Stimulated activated CD4-positive, alpha-beta T cell treated with anti-CD3 and anti-CD28 coated beads, Interleukin-12 subunit alpha, Interleukin-12 subunit beta, amount 100 ng/mL, for 48 hours (primary cell): ENCODE measurements around the gene PLCH1.
"Not testable (repeated sequence)": the region's sequence is repeated elsewhere in the genome, so short reads cannot be mapped to it uniquely, and the experiment has no call there.

Experiments used
- DNase-seq, 3 donors: peaks; one replicate each; pipeline ENCODE4 v3.0.0-alpha.2; 2020; ENCODE audit warnings: low read depth in 2 of 3, low spot score in 1 of 3

PLCH1 gene

DNA sequence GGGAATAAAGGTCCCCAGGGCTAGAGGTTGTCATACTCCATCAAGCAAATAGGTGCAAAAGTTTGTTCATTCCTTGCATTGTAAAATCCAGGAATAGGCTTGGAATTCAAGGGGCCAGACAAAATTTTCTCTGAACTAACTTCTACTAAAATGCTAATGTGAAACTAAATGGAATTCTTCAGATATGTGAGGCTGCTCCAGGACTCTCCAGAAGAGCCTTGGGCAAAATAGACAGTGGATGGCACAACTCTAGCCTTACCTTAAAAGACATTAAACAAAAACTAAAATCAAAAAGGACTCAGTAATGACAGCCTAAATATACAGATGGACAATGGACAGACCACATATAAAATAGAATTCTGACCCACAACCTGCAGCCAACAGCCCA, 320.6 kb downstream of the PLCH1 start:
- DNase-seq: no peak

DNA sequence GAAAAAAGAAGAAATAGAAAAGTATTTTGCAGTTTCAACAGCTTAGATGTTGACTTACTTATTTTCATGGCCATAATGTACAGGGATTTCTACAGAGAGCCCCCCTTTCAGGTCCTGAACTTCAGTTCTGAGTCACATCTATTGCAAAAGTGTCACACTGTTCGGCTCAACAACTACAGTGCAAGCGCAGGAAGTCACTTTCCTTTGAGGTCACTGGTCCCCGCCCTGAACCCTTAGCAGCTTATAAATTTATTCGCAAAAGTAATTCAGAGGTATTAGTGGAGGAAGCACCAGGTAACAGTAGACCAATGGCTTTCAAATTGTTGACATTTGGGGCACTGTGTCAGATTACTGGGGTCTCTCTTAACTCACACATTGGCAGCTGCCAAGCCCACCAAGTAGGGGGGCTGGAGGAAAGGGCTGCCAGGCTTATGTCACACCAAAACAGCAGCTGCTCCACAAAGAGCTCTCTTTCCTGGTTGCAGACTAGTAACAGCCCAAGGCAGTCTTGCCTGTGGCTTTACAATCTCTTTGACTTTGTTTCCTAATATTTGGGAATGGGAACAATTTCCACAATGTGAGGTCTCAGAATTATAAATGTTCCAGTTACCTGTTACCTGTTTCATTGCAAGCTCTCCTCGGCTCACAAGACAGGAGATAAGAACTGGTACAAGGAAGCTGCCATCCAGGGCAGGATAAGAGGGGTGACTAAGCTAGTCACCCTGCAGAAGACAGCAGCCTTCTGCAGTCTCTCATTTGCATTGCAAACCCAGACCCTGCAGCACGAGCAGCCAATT, 321.1 kb downstream of the PLCH1 start:
- DNase-seq: no peak

DNA sequence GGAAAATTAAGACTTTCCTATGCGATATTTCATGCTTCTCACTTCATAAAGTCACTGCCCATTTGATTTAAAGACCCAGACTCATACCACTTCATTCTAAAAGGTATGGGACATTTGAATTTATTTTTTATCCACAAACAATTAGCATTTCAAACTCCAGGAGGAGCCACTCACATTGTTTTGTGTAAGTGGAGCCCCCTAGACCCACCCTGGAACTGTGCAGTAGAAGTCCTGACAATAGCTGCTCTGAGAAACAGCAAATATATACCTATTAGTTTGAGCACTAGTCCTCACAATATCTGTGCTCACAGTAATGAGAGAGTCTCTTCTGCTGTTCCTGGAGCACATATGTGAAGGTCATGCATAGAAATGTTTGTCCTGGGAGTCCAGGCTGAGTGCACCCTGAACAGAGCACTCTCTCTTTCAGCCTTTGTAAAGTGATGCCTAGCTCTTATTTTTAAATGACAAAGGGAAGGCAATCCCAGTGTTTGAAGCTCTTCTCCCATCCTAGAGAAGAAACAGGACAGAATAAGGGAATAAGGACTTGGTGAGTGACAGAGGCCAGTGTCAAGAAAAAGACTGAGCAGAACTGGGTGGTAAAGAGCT, 323.9 kb downstream of the PLCH1 start:
- no peak for DNase-seq

DNA sequence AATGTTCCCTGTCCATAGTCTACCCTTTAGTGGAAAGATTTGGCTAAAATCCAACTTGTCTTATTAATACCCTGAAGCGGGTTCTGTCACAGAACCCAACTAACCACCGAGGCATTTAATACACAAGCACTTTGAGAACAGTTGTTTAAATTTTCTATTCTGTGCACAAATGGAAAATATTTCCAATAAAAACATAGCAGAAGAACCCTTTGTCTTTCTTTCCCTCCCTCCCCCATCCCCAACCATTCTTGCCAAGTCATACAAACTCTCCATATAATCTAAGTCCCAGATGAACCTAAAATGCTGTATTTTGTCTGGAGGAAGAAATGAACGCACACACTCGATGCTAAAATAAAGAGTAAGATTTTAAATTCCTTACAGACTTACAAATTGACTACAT, 324.5 kb downstream of the PLCH1 start:
- no peak for DNase-seq

DNA sequence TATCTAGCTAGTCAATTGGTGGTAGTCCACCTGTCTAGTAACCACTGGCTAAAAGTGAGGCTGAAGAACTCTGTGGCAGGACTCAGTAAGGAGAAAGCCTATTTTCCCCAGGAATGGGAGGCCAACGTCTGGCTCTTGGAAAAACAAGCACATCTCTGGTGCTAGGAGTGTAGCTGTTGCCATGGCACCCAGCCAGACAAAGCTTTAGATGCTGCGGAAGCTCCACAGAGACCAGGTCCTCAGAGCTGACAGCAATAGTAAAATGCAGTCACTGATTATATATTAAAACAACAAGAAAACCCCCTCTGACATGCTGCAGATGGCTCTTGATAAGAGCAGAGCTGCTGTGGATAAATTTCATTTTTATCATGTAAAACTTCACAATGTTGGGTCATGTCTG, 326.5 kb downstream of the PLCH1 start:
- DNase-seq: no peak

DNA sequence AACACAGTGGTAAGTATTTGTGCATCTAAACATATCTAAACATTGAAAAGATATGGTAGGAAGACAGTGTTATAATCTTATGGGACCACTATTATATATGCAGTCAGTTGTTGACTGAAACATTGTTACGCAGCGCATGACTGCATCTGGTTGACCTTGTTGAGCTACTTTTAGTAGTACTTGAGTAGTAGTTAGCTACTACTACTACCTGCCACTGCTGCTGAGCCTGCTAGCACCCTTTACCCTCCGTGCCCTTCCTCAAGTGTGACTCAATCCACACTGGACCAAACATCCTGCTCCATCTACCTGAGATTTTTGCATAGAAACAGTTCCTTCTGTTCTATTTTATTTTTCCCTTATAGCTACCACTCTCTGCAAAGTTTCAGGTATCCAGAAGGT, 327.8 kb downstream of the PLCH1 start:
- no peak for DNase-seq

DNA sequence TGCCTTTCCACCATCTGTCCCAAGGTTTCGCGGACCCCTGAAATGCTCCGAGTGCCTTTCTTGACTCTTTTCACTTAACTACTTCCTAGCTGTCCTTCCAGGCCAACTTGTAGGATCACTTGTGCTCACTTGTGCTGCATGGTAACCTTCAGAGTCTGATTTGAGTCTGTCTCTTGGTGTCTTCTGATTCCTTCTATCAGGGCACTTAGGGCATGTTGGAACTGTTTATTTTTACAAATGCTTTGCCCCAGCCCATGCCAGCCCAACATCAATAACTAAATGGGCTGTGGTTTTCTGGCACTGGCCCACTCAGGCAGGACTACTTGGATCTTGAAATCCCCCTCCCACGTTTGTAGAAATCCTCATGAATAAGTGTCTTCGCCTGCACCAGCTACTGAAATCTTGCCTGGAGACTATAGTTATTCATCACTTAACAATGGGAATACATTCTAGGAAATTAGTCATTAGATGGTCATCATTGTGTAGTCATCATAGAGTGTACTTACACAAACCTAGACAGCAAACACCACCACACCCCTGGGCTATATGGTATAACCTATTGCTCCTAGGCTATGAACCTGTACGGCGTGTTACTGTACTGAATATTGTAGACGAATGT, 328.3 kb downstream of the PLCH1 start:
- no peak for DNase-seq

DNA sequence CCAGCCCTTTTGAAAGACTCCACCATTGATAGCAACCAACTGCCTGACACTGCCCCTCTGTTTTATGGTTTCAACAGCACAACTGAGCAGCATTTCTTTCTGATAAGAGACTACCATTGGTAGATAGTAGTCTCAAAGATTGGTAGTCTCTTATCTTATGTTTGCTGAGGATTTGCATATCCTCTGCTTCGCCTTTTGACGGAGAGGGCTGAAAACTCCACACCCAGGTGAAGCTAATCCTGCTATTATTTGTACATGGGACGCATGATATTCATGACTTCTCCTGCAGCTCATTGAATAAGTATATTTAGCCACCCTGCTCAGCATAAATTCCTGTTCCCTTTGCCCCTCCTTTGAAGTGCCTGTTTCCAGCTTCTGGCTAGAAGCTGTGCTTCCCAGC, 332.0 kb downstream of the PLCH1 start:
- no peak for DNase-seq

DNA sequence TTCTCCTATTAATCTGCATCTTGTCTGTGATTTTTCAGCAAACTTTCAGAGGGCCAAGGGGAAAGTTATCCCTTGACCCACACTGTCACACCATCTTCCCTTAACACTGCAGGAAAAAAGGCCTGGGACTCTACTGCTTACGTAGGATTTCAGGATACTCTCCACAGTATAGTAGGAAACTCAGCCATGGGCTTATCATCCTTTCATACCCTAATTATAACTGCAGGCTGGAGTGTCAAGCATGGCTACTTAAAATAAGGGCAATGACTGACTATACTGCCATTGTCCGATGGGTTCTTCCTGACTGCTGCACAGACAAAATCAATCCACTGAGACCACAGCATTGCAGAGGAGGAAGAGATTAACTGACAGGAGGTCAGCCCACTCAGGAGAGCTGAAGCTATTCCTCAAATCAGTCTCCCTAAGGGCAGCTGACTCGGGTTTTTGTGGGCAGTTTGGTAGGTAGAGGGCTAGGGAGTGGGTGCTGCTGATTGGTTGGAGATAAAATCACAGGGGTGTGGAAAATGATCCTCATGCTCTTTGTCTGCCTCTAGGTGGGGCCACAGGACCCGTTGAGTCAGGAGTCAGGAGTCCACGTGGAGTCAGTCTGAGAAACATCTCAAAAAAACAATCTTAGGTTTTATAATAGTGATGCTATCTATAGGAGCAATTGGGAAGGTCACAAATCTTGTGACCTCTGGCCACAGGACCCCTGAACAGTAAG, 333.2 kb downstream of the PLCH1 start:
- no peak for DNase-seq

DNA sequence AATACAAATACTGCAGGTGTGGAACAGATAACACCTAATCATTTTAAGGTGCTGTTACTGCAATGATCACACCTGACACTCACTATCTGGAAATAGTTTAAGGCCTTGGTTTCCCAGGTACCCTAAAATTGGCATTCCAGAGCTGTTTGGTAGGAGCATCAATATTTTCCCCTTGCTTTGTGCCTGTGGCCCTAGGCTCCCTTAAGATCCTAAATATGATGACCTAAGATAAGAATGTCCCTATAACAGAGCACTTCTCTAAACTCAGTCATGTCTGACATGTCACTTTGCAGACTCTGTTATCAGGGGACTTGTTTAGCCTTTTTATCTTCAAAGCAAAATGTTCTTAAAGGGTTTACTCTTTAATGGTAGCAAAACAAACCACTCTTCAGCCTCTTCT, 335.5 kb downstream of the PLCH1 start:
- DNase-seq: no peak

DNA sequence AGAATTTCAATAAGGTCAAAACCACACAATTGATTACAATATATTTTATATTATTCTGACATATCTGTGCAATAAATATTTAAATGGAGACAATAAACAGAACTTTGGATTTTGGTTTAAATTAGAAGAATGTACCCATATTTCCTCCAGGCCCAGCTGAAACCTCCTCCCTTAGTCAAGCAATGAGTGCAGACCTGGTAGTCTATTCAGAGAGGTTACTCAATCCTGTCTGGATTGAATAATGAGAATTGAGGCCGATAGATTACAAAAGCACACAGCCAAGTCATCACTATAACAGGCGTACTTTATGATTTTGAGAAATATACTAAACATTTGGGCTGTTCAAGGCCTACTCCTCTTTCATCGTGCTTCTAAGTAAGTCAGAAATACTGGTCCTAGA, 336.9 kb downstream of the PLCH1 start:
- DNase-seq: no peak

DNA sequence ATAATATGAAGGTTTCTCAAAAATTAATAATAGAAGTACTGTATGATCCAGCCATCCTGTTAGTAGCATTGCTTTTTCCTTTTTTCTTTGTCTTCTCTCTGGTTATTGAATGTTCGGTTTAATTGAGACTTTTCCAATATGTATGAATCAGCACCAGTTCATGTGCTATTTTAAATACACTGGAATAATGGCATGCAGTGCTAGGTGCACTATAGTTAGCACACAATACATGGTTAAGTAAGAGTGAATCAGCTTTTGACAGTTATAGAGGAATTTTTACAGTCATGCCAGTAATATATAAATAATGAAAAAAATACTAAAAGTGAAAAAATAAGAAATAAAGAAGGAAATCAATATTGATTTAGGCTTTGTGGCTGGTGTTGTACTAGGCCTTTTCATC, 337.5 kb downstream of the PLCH1 start:
- DNase-seq: no peak

DNA sequence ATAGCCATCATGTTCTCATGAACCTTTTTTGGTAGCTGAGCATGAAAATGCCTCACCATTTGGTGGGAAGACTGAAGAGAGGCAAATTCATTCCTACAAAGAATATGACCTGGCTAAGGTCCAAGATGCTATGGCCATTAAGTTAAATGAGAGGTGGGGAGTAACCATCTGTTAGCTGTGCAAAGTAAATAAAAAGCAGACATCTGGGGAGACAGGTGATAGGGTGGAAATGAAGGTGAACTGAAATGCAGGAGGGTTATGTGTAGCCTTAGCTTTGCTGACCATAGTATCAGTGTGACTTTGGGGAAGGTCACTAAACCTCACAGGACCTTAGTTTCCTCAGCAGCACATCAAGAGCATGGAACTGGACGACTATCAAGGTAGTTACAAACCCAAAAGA, 340.4 kb downstream of the PLCH1 start:
- no peak for DNase-seq

DNA sequence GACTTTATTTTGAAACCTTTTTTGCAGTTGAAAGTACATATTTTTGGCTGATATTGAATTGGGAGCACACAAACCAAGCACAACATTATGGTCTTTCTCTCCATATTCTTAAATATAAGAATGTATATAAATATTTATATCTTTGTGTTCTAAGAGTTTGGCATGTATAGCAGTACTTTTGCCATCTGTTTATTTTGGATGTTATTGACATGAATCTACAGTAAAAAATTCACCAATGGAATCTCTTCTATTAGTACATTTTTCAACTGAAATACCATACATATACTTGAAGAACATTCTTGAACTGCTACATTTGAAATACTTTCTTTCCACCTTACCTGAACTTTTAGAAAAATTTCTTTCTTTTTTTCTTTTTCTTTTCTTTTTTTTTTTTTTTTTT, 342.2 kb downstream of the PLCH1 start:
- no peak for DNase-seq

DNA sequence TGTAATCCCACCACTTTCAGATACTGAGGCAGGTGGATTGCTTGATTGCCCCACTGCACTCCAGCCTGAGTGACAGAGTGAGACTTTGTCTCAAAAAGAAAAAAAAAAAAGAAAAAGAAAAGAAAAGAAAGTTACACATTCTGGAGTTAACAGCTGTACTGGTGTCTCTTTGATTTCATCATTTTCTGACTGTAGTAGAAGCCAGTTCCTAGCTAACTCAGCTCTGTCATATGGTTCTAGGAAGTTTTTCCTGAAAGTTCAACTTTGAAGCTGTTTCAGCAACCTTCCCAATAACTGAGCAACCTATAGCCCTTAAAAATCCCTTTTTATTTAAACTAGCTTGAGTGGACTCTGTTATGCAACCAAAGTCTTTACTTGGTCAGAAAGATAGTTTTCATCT, 346.8 kb downstream of the PLCH1 start:
- DNase-seq: no peak

DNA sequence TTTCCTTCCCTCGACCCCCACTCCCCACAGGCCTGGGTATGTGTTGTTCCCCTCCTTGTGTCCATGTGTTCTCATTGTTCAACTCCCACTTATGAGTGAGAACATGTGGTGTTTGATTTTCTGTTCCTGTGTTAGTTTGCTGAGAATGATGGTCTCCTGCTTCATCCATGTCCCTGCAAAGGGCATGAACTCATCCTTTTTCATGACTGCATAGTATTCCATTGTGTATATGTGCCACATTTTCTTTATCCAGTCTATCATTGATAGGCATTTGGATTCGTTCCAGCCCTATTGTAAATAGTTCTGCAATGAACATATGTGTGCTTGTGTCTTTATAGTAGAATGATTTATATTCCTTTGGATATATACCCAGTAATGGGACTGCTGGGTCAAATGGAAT, 350.0 kb downstream of the PLCH1 start:
- DNase-seq: not testable (repeated sequence)

DNA sequence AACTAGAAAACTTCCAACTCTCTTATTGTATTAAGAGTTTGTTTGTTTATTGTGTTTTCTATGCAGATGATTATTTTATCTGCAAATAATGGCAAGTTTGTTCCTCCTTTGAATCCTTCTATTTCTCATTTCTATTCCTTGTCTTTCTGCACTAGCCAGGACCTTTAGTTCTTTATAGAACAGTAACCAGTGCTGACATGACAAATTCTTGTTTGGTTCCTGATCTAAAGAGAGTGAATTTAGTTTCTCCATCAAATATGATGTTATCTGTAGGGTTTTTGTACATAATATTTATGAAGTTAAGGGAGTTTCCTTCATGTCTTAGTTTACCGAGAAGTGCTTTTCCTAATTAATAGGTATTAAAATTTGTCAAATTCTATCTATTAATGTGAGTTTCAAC, 350.6 kb downstream of the PLCH1 start:
- DNase-seq: no peak

DNA sequence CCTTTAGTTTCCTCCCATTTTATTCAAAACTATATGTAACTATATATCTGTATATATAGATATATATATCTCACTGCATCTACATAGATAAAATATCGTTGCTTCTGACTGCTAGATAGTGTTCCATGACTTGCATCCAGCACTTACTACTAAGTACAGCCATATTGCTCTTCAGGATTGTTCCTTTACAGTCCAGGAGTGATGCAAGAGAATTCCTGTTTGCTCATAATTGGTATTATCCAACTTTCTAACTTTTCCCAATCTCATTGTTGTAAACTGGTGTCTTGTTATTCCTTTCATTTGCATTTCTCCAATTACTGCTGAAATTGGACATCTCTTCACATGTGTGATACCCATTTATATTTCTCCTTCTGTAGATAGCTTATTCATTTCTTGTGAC, 351.6 kb downstream of the PLCH1 start:
- DNase-seq: no peak

DNA sequence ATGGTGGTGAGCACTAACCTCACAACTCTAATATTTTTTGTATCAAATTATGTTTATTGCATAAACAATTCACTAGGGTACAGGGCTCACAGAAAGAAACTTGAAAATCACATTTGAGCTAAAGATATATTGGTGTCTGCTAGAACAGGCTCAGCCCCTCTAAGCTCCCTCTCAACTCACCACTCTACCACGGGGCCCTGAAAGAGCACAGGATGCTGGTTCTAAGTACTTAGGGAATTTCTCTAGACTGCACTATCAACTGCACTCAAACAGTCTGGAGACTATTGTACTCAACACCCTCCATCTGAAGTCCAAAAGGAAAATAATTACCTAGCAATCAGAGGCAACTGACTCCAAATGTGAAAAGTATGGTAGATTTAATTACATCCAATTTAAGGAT, 352.7 kb downstream of the PLCH1 start:
- DNase-seq: no peak

DNA sequence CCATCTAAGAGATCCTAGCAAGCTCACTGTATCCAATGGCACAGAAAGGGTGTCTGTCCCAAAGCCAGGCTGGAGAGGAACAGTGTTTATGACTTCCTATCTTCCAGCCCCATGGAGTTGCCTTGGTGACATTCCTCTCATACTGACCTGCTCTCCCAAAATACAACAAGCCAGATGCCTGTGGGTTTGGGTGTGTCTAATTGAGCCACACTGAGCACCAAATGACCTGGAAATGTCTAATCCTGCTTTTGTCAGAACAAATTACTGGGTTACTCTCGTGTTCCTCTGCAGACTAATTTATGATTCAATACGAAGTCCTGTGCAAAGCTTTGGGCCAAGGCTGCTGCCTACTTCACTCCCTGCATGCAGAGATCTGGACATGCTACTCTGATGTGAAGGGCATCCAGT, 353.3 kb downstream of the PLCH1 start:
- DNase-seq: no peak

DNA sequence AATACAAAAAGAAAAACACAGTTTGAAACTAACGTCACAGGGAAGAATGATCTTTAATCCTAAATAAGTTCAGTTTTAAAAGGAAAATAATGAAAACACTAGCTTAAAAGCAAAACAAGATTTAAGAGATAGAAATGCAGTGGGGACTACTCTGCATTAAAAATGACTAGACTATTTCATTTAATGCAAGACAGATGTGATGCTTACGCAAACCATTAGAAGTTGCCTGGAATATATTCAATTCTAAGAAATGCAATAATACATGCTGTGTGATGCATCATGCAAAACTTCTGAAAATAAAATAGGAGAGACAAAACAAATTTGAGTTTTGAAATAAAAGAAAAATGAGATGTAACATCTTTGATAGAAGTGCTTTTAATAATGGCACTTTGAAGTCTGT, 353.8 kb downstream of the PLCH1 start:
- no peak for DNase-seq

DNA sequence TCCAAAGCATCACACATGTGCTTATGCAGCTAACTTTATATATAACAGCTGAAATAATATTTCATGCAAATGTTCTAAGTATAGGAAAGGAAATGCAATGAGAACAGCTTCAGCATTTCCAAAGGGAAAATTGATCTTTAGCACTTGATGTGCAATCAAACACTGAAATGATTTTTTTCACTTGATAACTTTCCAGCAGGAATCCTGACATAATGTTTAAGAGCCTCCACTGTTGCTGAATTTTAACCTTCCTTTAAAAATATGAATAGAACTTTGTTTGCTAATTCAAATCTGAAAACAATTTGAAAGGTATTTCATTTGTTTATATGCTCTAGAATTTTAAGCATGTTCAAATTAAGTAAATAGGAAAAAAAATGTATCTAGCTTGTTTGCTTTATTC, 354.5 kb downstream of the PLCH1 start:
- DNase-seq: no peak
